ENCODE results near the gene THSD4. TPM values are rescaled to one million over a fixed set of nuclear protein-coding genes. Genes with fewer than 3 reads are reported as not detected.

Gene THSD4
- total and polyA plus RNA-seq, 2 of the 8 experiments (the other 6 are each of a cell fraction or from before 2014, with no cell fraction given) = 2.5 to 6.2 TPM

- TF ChIP-seq EP300 (IDR thresholded peaks at IDR 0.05; ENCODE audit: borderline replicate concordance in 1 of 2, low read depth in 2 of 2, low read length in 2 of 2) = no peak
Measured at GRCh38 chr15:71780115-71780976, 665.1 kb downstream of the THSD4 start (continued).

All from H1 (cell line).